Fibroblast of peridontal ligament (primary cell): ENCODE data around the gene AFF2.
"Not testable (repeated sequence)": the region's sequence is repeated elsewhere in the genome, so short reads cannot be mapped to it uniquely, and the experiment has no call there.

Source experiments
- DNase-seq: peaks from one replicate; pipeline ENCODE4 v3.0.0-alpha.2; 2010; ENCODE audit errors: extremely low read depth

Gene AFF2

DNA sequence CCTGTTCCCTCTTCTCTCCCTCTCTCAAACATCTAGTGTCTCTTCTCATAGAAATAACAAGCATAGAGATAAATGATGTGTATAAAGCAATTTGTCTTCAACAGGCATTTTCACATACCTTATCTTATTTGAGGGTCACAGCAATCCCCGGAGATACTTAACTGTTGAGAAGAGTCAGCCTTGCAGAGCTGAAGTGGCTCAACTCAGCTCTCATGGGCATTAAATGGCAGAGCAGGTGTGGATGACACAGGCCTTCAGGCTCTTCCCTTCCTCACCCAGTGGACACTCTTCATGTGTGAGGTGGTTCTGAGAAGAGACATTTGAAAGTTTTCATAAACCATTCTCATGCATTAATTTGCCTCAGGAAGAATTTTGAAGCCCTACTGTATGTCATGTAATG, 134.2 kb downstream of the AFF2 start:
- no peak for DNase-seq

DNA sequence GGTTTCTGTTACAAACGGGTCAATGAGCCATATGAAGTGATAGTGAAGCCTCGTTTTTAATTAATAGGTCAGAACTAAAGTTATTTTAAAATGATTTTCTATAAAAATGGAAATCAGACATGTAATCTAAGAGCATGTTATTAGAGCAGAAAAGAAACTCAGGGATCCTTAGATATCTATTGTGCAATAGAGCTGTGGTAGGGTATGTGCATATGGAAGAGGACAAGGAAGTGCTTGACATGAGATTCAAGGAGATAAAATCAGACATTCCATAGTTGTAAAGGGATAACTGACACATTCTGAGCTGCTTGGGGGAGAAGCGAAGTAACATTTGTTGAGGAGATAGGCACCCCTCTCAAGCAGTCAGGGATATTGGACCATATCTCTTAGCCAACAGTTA, 143.0 kb downstream of the AFF2 start:
- no peak for DNase-seq

DNA sequence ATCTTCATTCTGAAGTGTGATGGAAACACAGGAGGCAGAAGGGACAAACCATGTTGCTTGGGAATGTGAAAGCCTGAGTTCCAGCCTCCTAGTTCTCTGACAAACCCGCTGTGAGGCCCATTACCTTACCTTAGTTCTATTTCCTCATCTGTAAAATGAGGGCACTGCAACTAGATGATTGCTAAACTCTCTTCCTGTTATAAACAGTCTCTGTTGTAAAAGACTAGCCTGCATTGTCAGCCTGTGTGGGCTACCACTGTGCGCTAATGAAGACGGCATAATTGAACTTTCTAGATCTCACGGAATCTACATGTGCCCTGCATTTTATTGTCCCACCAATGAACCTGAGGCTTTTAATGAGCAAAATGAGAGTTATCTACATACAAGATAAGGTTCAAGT, 147.2 kb downstream of the AFF2 start:
- no peak for DNase-seq

DNA sequence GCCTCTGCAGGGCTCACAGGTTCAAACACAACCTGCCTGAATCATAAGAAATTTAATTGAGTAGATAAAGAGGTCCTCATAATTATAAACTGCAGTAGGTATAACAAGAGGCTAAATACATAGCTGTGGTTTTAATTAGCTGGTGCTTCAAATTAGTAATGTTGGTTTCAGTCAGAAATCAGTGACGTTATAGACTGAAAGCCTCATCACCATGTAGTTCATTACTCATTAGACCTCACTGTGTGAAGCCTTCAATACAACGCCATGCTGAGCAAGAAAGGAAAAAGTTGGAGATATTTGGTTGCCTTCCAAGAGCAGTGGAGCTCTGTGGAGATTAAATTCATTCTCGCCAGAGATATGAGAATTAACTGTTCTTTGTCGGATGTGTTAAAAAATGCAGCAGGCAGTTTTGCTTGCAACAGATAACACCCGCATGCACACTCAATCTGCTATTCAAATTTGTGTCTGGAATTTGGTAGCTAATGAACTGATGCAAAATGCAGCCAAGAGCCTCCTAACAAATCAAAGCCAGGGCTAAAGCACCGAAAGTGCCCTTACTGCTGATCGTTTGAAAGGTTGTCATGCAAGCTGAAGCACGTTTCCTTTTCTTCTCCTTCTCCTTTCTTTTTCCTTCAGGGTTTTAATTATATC, 148.9 kb downstream of the AFF2 start:
- no peak for DNase-seq

DNA sequence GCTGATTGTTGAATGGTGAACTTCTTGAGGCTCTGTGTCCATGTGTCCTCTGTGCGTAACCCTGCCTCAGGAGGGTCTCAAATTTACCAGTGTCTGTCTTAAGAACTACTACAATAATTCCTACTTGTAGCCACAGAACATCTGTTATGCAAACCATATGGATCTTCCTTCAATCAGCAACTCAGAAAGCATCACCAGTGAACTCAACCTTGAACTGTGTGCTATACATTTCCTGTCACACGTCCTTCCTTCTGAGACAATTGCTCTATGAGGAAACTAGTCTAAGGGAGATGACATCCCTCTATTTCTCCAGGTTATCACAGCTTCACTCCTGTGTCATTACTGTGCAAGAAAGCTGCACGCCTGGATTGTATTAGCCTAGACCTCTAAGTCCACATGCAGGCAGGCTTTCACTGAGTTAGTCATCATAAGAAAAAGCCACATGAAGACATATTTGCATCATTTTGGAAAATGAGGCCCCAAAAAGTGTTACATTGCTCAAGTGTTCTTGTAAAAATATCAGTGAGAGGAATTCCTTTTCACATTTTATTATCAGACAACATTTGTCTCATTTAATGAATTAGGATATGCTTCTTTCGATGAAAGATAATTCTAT, 157.8 kb downstream of the AFF2 start:
- DNase-seq = peak; percentile 1

DNA sequence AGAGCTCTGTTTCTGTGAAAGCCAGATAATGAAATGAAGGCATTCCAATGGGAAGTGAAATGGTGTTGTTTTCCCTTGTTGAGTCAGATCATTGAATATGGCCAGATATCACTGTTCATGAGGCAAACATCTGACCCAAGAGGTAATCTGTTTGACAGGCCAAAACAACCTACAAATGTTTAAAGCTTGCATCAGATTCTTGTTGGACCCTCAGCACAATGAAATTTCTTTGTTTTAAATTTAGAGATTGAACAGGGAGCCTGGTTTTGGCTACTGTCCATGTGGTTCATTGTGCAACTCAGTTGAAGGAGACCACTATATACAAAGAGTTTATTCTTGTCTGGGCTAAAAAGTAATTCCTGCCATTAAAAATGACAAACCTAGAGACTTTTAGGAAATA, 159.1 kb downstream of the AFF2 start:
- peak; percentile 22 for DNase-seq

DNA sequence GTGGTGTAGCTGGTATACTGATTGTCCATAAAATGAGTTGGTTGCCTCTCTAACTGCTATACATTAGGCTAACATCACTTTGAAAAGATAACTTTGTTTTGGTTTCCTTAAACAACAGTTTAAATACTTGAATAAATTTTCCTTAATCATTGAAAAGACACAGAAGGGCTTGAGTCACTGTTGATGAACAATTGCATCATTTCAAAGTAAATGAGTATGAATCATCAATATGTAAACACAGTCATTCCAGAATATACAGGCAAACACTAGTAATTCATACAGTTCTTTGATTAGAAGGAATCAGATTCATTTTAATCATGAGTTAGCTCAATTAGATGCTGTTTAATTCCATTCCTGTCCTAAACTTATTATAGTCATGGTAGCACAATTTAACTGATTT, 160.6 kb downstream of the AFF2 start:
- DNase-seq = peak; percentile 10

DNA sequence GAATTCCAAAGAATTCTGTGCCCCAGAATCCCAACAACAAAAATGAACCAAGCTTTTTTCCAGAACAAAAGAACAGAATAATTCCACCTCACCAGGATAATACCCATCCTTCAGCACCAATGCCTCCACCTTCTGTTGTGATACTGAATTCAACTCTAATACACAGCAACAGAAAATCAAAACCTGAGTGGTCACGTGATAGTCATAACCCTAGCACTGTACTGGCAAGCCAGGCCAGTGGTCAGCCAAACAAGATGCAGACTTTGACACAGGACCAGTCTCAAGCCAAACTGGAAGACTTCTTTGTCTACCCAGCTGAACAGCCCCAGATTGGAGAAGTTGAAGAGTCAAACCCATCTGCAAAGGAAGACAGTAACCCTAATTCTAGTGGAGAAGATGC, 161.6 kb downstream of the AFF2 start:
- DNase-seq = no peak

DNA sequence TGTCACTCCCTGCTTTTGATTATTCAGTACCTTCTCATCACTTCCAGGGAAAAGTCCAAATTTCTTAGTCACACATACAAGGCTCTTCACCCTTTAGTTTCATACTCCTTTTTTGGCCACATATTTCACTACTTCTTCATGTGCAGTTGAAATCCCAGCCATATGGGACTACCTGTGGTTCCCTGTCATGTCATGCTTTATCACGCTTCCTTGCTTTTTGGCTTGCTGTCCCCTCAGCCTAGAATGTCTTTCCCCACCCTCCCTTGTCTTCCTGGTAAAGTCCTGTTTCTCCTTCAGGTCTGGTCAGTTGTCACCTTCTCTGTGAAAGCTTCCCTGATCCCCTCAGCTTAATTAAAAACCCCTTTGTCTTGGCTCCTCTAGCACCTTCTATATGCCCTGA, 163.8 kb downstream of the AFF2 start:
- DNase-seq = no peak

DNA sequence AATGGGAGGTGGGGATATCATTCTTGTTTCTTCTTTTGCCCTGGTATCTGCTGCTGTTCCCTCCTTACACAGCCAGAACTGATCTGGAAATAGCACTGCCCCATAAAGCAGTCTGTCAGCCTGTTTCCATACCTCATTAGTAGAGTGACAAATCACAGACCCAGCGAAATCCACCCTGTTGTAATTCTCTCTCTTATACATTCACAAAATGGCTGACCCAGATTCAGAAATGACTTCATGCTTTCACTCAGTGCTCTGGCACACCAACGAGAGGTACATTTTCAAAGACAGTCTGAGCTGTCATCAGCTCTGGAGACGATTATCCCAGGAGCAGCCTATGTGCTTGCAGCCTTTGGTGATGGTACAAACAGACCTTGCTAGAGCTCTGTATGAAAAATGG, 164.6 kb downstream of the AFF2 start:
- no peak for DNase-seq

DNA sequence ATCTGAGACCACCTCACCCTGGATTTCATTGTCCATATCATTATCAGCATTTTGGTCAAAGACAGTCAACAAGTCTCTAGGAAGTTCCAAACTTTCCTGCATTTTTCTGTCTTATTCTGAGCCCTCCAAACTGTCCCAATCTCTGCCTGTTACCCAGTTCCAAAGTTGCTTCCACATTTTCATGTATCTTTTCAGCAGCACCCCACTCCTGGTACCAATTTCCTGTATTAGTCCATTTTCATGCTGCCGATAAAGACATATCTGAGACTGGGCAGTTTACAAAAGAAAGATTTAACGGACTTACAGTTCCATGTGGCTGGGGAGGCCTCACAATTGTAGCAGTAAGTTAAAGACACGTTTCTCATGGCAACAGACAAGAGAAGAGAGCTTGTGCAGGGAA, 168.8 kb downstream of the AFF2 start:
- not testable (repeated sequence) for DNase-seq

DNA sequence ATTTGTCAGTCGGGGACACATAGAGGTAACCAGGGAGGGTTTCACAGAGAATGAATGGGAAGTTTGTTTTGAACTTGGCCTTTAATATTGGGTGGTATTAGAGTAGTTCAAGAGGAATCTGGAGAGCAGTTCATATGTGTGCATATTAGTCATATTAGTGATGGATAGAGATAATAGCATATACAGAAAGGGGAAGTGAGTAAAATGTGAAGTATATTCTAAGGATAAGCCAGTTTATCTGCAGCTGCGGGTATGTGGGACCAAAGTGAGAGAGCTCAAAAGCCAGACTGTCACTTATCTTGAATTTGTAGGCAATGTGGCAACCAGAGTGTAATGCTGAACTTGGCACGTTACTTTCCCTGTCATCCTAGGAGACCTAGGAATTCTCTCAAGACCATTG, 169.9 kb downstream of the AFF2 start:
- DNase-seq = no peak

DNA sequence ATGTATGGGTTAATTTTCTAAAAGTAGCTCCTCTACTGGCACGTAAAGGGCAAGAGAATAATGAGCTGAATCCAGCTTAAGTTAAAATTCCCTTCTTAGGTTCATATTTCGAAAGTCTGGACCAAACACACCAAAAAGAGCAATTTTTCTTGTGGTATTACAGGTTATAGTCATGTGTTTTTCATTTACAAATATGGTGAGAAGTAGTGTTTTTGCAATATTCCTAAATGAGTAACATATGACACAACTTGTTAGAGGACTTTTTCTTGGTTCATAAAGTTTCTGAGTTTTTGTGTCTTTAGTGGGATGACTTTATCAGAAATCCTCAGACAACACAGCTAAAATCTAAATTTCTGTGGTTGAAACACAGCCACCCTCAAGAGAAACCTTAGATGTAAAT, 172.1 kb downstream of the AFF2 start:
- DNase-seq = peak; percentile 29

DNA sequence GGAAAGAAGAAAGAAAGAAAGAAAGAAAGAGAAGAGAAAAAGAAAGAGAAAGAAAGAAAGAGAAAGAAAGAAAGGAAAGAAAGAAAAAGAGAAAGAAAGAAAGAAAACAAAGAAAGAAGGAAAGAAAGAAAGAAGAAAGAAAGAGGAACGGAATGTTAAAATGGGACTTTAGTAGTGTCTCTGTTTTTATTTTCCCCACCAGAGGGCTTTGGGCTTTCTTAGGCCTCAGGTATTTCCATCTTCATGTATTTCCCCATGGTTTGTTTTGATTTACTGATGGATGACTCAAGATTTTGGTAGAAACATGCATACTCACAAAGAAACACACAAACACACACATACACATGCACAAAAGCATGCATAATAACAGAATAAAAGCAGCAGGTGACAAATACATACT, 181.2 kb downstream of the AFF2 start:
- no peak for DNase-seq

DNA sequence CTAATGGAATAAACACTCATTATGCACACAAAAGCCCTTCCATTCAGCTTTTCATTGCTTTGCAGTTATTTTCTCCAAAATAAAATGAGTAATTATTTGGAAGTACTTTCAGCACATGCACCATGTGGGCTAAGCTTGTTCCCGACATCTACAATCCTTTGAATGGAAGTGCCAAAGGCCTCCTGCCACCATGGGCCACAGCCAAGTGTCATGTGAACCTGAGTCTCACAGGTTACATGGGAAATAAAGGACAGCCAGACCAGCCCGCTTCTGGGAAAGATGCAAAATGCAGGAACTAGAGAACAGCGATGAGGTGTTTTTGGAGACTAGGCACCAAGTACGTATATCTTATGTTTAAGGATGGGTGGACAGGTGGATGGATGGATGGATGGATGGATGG, 181.8 kb downstream of the AFF2 start:
- DNase-seq = no peak

DNA sequence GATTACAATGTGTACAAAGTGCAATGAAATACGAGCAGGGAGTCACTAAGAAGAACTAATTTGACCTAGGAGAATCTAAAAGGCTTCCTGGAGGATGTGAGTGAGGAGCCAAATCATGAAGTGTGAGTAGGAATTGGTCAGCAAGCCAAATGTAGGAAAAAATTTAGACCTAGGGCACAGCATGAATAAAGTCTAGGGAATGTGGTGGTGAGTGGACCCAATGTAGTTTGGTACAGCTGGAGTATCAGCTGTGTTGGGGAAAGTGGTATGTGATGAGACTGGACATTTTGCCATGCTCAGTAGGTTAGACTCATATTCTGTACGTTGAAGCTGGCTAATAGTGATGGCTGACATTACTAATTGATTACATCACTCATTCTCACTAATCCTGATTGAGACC, 191.0 kb downstream of the AFF2 start:
- peak; percentile 3 for DNase-seq

DNA sequence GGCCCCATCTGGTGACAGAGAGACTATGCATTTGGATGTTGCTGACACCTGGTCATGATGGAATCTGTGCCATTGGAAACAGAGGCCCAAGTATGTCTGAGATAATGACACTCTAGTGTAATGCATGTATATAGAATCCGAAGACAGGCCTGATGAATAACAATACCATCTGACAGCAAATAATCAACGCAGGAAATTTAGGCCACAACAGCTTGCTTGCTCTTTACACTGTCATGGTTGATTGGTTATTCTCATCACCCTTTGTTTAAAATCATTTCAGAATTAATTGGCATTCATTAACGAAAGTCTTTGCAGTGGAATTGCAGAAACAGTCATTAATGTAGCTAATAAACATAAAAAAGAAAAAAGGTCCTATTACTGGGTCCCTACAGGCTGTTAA, 194.8 kb downstream of the AFF2 start:
- DNase-seq = no peak

DNA sequence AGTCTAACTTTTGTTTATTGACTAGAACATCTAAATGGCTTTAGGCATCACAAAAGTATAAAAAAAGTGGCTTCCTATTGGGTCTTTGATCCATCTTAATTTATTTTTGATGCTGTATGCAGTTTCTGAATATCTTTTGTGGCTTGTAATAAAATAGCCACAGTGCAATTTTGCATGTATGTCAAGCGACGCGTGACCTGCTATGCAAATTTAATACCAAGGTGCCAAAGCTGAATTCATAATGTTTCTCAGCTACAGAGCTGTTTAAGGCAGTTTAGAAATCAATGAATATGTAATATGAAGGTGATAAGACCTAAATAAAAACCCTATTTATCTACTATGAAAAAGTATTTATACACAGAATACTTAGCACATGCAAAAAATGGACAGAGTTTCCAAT, 197.8 kb downstream of the AFF2 start:
- no peak for DNase-seq

DNA sequence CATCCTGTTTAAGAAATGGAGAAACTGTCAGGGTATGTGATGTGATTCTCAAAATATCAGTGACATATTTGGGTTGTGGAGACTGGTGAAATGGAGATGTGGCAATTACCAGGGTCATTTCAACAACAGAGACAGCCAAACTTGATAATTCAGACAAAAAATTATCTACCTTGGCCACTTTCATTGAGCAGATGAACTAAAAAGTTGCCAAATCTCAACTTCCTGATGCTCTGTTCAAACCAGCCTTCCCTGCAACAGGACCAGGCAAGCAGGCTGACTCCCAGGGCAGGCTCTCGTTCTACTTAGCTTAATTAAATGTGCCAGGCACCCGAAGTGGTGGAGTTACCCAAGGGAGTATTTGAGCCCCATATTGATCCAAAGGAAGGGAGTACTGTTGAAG, 199.6 kb downstream of the AFF2 start:
- DNase-seq = no peak

DNA sequence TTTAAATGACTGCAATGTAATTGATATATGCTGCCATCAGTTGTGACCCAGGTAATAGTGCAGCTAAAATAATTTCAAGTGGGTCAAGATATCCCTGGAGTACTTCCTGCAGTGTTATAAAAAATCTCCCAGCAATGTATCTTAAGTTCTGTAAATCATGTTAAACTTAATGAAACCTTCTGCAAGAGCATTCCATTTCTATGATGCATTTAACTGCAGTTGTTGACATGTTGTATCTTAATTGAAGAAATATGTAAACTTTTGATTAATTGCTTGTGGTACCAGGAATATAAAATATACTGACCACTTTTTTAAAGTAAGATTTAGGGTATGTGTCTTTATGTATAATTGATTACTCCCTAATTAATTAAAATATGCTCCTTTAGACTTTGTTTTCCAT, 213.6 kb downstream of the AFF2 start:
- DNase-seq = no peak

DNA sequence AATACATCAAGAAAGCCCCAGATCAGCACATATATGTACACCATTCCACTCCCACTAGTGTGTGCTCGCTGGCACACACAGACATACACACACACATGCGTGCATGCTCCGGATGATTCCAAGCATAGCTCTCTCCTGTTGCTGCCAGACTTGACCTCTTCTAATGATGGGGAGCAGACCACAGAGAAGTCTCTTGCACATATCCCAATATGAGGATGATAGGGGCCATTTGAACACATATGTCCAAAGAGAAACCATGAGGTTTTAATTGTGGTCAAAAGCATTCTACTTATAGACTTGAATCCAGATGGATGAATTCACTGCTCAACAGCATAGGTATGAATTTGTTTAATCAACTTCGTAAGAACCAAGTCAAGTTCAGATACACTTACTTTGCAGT, 214.9 kb downstream of the AFF2 start:
- DNase-seq = no peak

DNA sequence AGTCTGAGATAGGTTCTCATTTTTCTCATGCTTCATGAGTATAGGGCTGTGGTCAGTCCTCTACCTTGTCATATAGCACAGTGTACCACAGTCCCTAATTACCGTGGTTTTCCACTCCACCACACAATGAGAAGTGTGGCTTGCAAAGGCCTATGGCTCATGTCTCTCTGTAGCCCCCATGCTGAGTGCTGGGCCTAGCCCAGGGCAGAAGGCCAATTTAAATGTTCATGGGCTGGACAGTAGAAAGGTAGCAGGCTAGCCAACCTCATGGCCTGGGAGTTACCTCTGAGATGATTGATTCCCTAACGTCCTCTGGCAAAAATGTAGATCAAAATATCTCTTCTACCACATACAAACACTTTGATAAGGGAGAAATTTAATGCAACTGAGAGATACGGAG, 222.5 kb downstream of the AFF2 start:
- no peak for DNase-seq

DNA sequence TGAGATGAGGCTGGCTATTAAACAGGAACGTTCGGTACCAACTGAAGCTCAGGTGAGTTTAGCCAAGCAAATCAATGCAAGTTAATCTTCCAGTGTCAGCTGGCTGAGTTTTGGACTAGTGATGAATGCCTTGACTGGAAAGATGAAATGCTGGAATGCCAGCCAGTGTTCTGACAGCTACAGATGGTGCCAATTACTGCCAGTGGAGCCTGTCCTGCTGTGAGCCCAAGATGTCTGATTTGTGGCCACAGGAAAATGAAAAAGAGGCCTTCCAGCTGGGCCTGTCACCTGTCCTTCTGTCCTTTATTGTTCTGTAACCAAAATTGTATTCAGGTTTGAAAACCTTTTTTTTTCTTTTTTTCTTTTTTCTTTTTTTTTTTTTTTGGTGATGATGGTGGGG, 223.1 kb downstream of the AFF2 start:
- DNase-seq = no peak

DNA sequence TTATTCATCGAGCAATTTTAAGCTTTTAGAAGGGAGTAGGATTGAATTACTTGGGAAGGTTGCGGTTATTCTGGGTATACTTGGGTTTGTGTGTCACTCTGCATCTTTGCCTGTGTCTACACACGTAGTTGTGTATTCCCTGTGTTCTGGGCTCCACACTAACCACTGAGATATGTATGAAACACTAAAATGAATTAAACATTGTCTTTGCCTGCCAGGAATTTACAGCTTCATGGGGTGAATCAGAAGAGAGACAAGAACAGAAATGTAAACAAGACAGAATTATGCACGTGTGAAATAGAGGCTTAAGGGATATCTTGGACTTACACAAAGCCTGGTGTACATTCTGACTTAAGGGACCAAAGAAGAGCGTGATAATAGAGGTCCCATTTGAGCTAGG, 228.5 kb downstream of the AFF2 start:
- DNase-seq = no peak
